HL-60 (cell line): ENCODE measurements around the gene ATP6V1C2.

ENCODE experiments used
- POLR2AphosphoS5 ChIP-seq: IDR thresholded peaks from 2 replicates; pipeline ENCODE4 v1.6.1; 2012; ENCODE audit warnings: low read depth
- TF ChIP-seq, protein P1 (sequence below): IDR thresholded peaks from one replicate; pipeline ENCODE4 v1.5.1; 2011; ENCODE audit warnings: low read length, control low read depth, inconsistent platforms; ENCODE audit not compliant: insufficient read depth
- TF ChIP-seq, protein P2 (sequence below): IDR thresholded peaks from 2 replicates; pipeline ENCODE4 v1.6.1; 2012; ENCODE audit warnings: low read depth; ENCODE audit not compliant: insufficient replicate concordance

DNA sequence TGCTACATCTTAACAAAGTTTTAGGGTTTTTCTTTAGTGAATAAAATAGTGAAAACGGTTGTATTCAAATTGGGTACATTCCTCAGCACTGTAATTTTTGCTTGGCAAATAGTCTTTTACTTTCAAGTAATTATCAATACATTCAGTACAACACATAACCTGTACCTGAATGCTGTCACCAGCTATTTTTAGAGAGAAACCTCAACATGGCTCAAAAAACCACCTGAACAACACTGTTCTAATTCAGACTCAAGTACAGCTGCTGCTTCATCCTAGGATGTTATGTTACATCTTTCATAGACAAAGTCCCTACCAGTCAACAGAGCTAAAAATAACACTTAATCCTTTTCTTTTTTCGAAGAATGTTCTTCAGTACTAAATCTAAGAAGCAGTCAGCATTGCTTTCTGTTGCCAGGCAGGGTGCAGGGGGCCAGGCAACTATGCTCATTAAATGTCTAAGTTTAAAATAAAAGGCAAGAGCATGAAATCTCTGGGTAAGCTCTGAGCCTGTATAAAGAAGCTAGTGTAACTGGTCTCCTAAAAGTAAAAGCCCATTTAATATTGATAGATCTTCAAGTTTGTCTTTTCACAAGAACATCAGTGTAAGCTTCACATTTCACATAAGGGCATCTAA is 70.7 kb downstream of the ATP6V1C2 start:
- TF ChIP-seq, protein P1, sequence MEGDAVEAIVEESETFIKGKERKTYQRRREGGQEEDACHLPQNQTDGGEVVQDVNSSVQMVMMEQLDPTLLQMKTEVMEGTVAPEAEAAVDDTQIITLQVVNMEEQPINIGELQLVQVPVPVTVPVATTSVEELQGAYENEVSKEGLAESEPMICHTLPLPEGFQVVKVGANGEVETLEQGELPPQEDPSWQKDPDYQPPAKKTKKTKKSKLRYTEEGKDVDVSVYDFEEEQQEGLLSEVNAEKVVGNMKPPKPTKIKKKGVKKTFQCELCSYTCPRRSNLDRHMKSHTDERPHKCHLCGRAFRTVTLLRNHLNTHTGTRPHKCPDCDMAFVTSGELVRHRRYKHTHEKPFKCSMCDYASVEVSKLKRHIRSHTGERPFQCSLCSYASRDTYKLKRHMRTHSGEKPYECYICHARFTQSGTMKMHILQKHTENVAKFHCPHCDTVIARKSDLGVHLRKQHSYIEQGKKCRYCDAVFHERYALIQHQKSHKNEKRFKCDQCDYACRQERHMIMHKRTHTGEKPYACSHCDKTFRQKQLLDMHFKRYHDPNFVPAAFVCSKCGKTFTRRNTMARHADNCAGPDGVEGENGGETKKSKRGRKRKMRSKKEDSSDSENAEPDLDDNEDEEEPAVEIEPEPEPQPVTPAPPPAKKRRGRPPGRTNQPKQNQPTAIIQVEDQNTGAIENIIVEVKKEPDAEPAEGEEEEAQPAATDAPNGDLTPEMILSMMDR = no peak
- no peak for TF ChIP-seq POLR2AphosphoS5
- TF ChIP-seq, protein P2, sequence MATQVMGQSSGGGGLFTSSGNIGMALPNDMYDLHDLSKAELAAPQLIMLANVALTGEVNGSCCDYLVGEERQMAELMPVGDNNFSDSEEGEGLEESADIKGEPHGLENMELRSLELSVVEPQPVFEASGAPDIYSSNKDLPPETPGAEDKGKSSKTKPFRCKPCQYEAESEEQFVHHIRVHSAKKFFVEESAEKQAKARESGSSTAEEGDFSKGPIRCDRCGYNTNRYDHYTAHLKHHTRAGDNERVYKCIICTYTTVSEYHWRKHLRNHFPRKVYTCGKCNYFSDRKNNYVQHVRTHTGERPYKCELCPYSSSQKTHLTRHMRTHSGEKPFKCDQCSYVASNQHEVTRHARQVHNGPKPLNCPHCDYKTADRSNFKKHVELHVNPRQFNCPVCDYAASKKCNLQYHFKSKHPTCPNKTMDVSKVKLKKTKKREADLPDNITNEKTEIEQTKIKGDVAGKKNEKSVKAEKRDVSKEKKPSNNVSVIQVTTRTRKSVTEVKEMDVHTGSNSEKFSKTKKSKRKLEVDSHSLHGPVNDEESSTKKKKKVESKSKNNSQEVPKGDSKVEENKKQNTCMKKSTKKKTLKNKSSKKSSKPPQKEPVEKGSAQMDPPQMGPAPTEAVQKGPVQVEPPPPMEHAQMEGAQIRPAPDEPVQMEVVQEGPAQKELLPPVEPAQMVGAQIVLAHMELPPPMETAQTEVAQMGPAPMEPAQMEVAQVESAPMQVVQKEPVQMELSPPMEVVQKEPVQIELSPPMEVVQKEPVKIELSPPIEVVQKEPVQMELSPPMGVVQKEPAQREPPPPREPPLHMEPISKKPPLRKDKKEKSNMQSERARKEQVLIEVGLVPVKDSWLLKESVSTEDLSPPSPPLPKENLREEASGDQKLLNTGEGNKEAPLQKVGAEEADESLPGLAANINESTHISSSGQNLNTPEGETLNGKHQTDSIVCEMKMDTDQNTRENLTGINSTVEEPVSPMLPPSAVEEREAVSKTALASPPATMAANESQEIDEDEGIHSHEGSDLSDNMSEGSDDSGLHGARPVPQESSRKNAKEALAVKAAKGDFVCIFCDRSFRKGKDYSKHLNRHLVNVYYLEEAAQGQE = no peak
